Body of pancreas (tissue), 4 donors: ENCODE measurements around the gene KLRK1. TPM values are rescaled to one million over a fixed set of nuclear protein-coding genes. Genes with fewer than 3 reads are reported as not detected.
"Not testable (repeated sequence)": the region's sequence is repeated elsewhere in the genome, so short reads cannot be mapped to it uniquely, and the experiment has no call there.

Experiments used
- ATAC-seq: fragments of 150-250 bp; one replicate; pipeline ENCODE4 v1.9.1; 2016
- DNase-seq, 4 donors: peaks; one replicate each; pipeline ENCODE4 v3.0.0-alpha.2; 2019
- H3K27ac ChIP-seq, 4 donors: fragments of 200-600 bp; sonication (generic); 1 replicate in 3 of 4; 2 replicates in 1 of 4; pipeline versions ENCODE4 v1.5.1 to v1.6.1; 2016 to 2019; ENCODE audit warnings: mild to moderate bottlenecking in 1 of 4, mixed read lengths in 1 of 4, moderate library complexity in 1 of 4
- H3K27me3 ChIP-seq, 2 donors: fragments of 200-600 bp; sonication (generic); one replicate each; pipeline ENCODE4 v1.6.0; 2016; ENCODE audit warnings: mild to moderate bottlenecking in 1 of 2
- H3K36me3 ChIP-seq, 2 donors: fragments of 200-600 bp; sonication (generic); replicated peaks in 1 of 2; 2 replicates each; pipeline ENCODE4 v1.5.1; 2016; ENCODE audit warnings: low read depth in 2 of 2; ENCODE audit not compliant: insufficient read depth in 1 of 2
- H3K4me1 ChIP-seq: fragments of 200-600 bp; sonication (generic); one replicate; pipeline ENCODE4 v1.6.0; 2016
- H3K4me3 ChIP-seq, 2 donors: fragments of 200-600 bp; sonication (generic); 1 replicate in 1 of 2; 2 replicates in 1 of 2; pipeline ENCODE4 v1.5.1; 2016 to 2019
- H3K9me3 ChIP-seq, 3 donors: fragments of 200-600 bp; sonication (generic); 1 replicate in 2 of 3; 2 replicates in 1 of 3; pipeline ENCODE4 v1.5.1; 2016
- POLR2A ChIP-seq, 3 donors: fragments of 450-650 bp; IDR thresholded peaks; one replicate each; pipeline ENCODE4 v1.6.1; 2016; ENCODE audit warnings: antibody characterized with exemption in 3 of 3, mild to moderate bottlenecking in 2 of 3
- WGBS, 2 donors: methylation state at CpG; one replicate each; pipeline ENCODE4 v1.1.5; 2017; 5-methylcytosine and 5-hydroxymethylcytosine counted together
- intact Hi-C: fragments of 100-400 bp; cut with DNase I; formaldehyde crosslinking; loops from one replicate; pipeline ENCODE4 v1.15.1; 2023
- total RNA-seq, 2 donors: library from RNA; depleted of rRNA; stranded (reverse); fragments of >200 nt; gene quantifications; one replicate each; pipeline ENCODE4 v1.1.0, GENCODE V29; 2016
- TF ChIP-seq, protein P1 (sequence below), 7 experiments: fragments of 450-650 bp in 4 of 7; fragments of 200-600 bp in 3 of 7; sonication (generic) in 3 of 7; IDR thresholded peaks; one replicate each; pipeline ENCODE4 v1.5.1; 2016 to 2019; ENCODE audit warnings: antibody characterized with exemption in 7 of 7

KLRK1 gene
- total RNA-seq, 2 donors from 2014 or later, result 1.3 TPM; not detected in 1

DNA sequence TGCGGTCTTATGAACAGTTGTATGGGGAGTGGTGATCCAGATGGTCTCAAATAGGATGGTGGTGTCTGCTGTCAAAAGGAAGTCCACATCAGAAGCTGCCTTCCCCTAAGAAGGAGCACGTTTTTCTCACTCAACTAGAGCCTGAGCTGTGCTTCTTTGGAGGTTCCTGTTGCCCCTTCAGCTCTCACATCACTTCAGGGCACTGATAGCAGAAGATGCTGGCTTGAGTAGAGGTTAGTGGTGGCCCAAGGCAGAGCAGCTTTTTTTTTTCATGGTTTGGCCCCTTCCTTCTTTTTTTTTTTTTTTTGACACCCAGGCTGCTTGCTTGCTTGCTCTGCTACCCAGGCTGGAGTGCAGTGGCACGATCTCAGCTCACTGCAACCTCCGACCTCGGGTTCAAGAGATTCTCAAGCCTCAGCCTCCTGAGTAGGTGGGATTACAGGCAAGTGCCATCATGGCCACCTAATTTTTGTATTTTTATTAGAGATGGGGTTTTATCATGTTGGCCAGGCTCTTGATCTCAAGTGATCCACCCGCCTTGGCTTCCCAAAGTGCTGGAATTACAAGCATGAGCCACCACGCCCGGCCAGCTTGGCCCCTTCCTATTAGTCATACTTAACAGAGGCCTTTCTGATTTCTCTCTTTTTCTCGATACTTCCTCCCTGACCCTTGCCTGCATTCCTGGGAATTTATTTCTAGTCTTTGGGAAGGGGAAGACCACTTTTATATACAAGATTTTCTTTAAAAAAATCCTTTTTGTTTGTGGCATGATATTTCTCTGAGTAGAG, 50.6 kb downstream of the KLRK1 start:
- Histone ChIP-seq H3K27ac (no peak overlapping the region), H3K9me3 (no peaks in the 10 kb centered on the region), H3K4me1 (no peaks in the 10 kb centered on the region), H3K36me3 (no peaks in the 10 kb centered on the region), H3K27me3 (no peaks in the 10 kb centered on the region), H3K4me3 (no peak overlapping the region)
- intact Hi-C loops, result no loop called here
- no peak for DNase-seq
- TF ChIP-seq, protein P1, sequence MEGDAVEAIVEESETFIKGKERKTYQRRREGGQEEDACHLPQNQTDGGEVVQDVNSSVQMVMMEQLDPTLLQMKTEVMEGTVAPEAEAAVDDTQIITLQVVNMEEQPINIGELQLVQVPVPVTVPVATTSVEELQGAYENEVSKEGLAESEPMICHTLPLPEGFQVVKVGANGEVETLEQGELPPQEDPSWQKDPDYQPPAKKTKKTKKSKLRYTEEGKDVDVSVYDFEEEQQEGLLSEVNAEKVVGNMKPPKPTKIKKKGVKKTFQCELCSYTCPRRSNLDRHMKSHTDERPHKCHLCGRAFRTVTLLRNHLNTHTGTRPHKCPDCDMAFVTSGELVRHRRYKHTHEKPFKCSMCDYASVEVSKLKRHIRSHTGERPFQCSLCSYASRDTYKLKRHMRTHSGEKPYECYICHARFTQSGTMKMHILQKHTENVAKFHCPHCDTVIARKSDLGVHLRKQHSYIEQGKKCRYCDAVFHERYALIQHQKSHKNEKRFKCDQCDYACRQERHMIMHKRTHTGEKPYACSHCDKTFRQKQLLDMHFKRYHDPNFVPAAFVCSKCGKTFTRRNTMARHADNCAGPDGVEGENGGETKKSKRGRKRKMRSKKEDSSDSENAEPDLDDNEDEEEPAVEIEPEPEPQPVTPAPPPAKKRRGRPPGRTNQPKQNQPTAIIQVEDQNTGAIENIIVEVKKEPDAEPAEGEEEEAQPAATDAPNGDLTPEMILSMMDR (IDR thresholded peaks at IDR 0.05), result no peak
- no peak for TF ChIP-seq POLR2A (IDR thresholded peaks at IDR 0.05)
- 70% methylated on average over 9 of the region's 9 CpGs for WGBS, 2 donors
- no peak for ATAC-seq

DNA sequence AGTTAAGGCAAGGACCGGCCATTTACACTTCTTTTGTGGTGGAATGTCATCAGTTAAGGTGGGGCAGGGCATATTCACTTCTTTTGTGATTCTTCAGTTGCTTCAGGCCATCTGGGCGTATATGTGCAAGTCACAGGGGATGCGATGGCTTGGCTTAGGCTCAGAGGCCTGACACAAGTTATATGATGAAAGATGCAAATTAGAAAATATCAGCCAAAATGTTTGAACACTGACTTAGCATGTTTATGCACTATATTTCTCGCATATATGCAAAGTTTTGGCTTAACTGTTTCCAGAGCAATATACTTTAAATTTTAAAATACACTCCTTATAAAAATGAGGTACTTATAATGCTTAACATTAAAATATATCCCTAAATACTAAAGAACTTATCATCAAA, 51.4 kb downstream of the KLRK1 start:
- H3K27me3 ChIP-seq, ATAC-seq, intact Hi-C loops, H3K4me3 ChIP-seq, H3K36me3 ChIP-seq, H3K4me1 ChIP-seq, H3K27ac ChIP-seq, H3K9me3 ChIP-seq, DNase-seq: not testable (repeated sequence)
- 78% methylated on average over 4 of the region's 4 CpGs for WGBS, 2 donors

GRCh38 chr12:10336196-10336595, 53.6 kb downstream of the KLRK1 start:
- H3K4me1 ChIP-seq, H3K4me3 ChIP-seq, intact Hi-C loops, H3K9me3 ChIP-seq, DNase-seq, H3K27me3 ChIP-seq, ATAC-seq, H3K36me3 ChIP-seq, H3K27ac ChIP-seq: not testable (repeated sequence)
- 42 to 44% methylated on average over 3 to 4 of the region's 4 CpGs for WGBS, 2 donors

DNA sequence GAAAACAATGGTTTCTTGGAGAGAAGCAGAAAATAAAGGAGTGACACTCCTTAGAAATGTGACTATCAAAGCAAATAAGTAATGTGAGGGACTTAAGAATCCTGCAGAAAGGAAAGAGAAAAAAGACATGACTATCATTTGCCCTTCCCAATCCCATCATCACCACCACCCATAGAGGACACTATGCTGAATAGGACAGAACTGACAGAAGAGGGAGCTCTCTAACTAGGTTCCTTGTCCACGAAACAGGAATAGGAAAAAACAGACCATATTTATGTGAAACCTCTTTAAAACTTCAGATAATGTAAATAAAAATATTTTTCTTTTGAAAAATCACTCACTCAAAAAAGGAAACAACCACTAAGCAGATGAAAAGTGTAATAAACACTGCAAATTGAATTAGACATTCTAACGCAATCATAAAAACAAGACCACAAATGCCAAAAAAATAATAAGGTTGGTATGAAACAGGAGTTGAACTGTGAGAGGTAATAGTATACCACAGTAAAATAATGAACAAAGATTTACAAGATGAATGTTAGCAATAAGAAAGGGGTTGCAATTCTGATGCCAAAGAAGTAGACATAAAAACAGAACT, 58.1 kb downstream of the KLRK1 start:
- Histone ChIP-seq H3K27ac (no peak overlapping the region), H3K9me3 (no peaks in the 10 kb centered on the region), H3K4me1 (no peaks in the 10 kb centered on the region), H3K36me3 (no peaks in the 10 kb centered on the region), H3K4me3 (no peak overlapping the region), H3K27me3 (no peaks in the 10 kb centered on the region)
- no peak for TF ChIP-seq POLR2A (IDR thresholded peaks at IDR 0.05)
- TF ChIP-seq, protein P1 (IDR thresholded peaks at IDR 0.05), result peak; percentile 27 to 84 (median 80)
- peak; percentile 74 for ATAC-seq
- DNase-seq, result no peak
- WGBS, 2 donors, result 42% methylated on average over 2 of the region's 2 CpGs
- intact Hi-C loops, result loop anchor here (5.0 kb wide), 1 partner anchor 226 kb away; no protein-coding TSS in a partner anchor

GRCh38 chr12:10328691-10329090, 61.1 kb downstream of the KLRK1 start:
- ATAC-seq, H3K9me3 ChIP-seq, H3K4me3 ChIP-seq, H3K4me1 ChIP-seq, intact Hi-C loops, H3K36me3 ChIP-seq, DNase-seq, H3K27me3 ChIP-seq, H3K27ac ChIP-seq: not testable (repeated sequence)
- WGBS, 2 donors, result 67 to 70% methylated on average over 2 of the region's 2 CpGs

Other genes with a start within 250 kb of the KLRK1 start
- 1 to 10 TPM in 1 of 2 donors, under 1 TPM in 1; 0.66 to 5.7 TPM for gene OLR1, start 217.9 kb downstream of the KLRK1 start, total RNA-seq
- under 1 TPM in 1 of 2 donors, not detected in 1; 0.26 TPM for gene TMEM52B, start 211.0 kb downstream of the KLRK1 start, total RNA-seq
- gene GABARAPL1, start 177.2 kb downstream of the KLRK1 start, total RNA-seq, result 10 to 100 TPM; 51.4 to 86.9 TPM
- gene KLRD1, start 82.2 kb downstream of the KLRK1 start, total RNA-seq, result under 1 TPM; under 0.01 to 0.78 TPM
- gene KLRC4, start 19.7 kb upstream of the KLRK1 start, total RNA-seq, result not detected
- gene KLRC3, start 30.6 kb upstream of the KLRK1 start, total RNA-seq, result not detected
- under 1 TPM; 0.52 to 0.66 TPM for gene KLRC2, start 46.0 kb upstream of the KLRK1 start, total RNA-seq
- under 1 TPM in 1 of 2 donors, not detected in 1; 0.52 TPM for gene KLRC1, start 63.3 kb upstream of the KLRK1 start, total RNA-seq
- gene EIF2S3B, start 115.8 kb upstream of the KLRK1 start, total RNA-seq, result under 1 TPM in 1 of 2 donors, not detected in 1; 0.26 TPM
- gene MAGOHB, start 223.6 kb upstream of the KLRK1 start, total RNA-seq, result 10 to 100 TPM; 16.9 to 17.5 TPM